NOMO-1 treated with DMSO at 0.1 percent for 48 hours (cell line): ENCODE results near the gene TMEM215.

ENCODE experiments used
- DNase-seq: peaks from one replicate; lab custom pipeline; 2025; ENCODE audit not compliant: unreplicated experiment; lab: John Stamatoyannopoulos, UW

Gene TMEM215

GRCh38 chr9:32832346-32832745, 49.0 kb downstream of the TMEM215 start:
- DNase-seq = no peak
